GM12878 (cell line): ENCODE measurements around the gene ZNF883. TPM values are rescaled to one million over a fixed set of nuclear protein-coding genes. Genes with fewer than 3 reads are reported as not detected.

Experiments
- ATF3 ChIP-seq: IDR thresholded peaks from 2 replicates; pipeline ENCODE4 v1.6.1; 2011; ENCODE audit warnings: low read depth, mild to moderate bottlenecking, low read length, moderate library complexity, borderline replicate concordance; ENCODE audit errors: extremely low read depth
- PML ChIP-seq: IDR thresholded peaks from 2 replicates; pipeline ENCODE4 v1.6.1; 2012; ENCODE audit warnings: low read length, inconsistent platforms
- ZBTB4 ChIP-seq: fragments of 450-650 bp; formaldehyde crosslinking; IDR thresholded peaks from 2 replicates; pipeline ENCODE4 v1.4.0; 2022; ENCODE audit warnings: mild to moderate bottlenecking, moderate library complexity
- polyA plus RNA-seq, 11 experiments: library from polyadenylated mRNA; depleted of rRNA in 4 of 11; unstranded in 6 of 11; stranded (reverse) in 5 of 11; fragments of >200 nt; fragmentation: Nextera tagmentation in 4 of 11; fragmentation: Illumina TruSeq in 1 of 11; extraction: Ambion mirVana in 4 of 11; extraction: Trizol in 1 of 11; gene quantifications; 1 replicate in 1 of 11; 2 replicates in 10 of 11; pipeline versions ENCODE4 v1.2.1 to v1.2.3, GENCODE V29; 2011 to 2016; ENCODE audit warnings: inconsistent platforms in 2 of 11, missing spikeins in 2 of 11, low read depth in 1 of 11
- total RNA-seq, 4 experiments: library from RNA; depleted of rRNA in 3 of 4; stranded (reverse); fragments of >200 nt in 3 of 4; fragmentation: Illumina TruSeq in 1 of 4; extraction: Trizol in 1 of 4; gene quantifications; 2 replicates each; pipeline versions ENCODE4 v1.2.1 to v1.2.3, GENCODE V29; 2013 to 2021
- TF ChIP-seq, protein P1 (sequence below): IDR thresholded peaks from 2 replicates; pipeline ENCODE4 v1.6.1; 2012; ENCODE audit warnings: improper control_type of control experiment, low read depth, low read length; ENCODE audit not compliant: insufficient replicate concordance

Gene ZNF883
- total and polyA plus RNA-seq, 10 of the 15 experiments (the other 5 are each of a cell fraction or from before 2014, with no cell fraction given), result 0.10 to 0.72 (median 0.25) TPM

DNA sequence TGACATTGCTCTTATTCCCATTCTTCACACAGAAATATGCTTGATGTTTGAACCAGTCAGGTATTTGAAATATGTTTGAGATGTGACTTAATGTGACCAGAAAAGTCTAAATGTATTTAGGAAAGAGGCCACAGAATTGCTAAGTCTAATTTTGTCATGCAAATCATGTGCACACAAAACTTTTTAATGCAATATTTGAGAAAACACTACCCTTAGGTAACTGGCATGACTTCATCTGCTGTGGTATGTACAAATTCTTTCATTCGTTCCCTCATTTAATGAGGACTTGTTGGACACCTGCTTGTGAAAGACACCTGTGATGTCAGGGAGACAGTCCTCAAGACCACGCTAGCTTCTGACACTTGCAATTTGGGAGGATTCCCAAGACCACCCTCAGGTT lies 100.3 kb downstream of the ZNF883 start (continued):
- TF ChIP-seq, protein P1, sequence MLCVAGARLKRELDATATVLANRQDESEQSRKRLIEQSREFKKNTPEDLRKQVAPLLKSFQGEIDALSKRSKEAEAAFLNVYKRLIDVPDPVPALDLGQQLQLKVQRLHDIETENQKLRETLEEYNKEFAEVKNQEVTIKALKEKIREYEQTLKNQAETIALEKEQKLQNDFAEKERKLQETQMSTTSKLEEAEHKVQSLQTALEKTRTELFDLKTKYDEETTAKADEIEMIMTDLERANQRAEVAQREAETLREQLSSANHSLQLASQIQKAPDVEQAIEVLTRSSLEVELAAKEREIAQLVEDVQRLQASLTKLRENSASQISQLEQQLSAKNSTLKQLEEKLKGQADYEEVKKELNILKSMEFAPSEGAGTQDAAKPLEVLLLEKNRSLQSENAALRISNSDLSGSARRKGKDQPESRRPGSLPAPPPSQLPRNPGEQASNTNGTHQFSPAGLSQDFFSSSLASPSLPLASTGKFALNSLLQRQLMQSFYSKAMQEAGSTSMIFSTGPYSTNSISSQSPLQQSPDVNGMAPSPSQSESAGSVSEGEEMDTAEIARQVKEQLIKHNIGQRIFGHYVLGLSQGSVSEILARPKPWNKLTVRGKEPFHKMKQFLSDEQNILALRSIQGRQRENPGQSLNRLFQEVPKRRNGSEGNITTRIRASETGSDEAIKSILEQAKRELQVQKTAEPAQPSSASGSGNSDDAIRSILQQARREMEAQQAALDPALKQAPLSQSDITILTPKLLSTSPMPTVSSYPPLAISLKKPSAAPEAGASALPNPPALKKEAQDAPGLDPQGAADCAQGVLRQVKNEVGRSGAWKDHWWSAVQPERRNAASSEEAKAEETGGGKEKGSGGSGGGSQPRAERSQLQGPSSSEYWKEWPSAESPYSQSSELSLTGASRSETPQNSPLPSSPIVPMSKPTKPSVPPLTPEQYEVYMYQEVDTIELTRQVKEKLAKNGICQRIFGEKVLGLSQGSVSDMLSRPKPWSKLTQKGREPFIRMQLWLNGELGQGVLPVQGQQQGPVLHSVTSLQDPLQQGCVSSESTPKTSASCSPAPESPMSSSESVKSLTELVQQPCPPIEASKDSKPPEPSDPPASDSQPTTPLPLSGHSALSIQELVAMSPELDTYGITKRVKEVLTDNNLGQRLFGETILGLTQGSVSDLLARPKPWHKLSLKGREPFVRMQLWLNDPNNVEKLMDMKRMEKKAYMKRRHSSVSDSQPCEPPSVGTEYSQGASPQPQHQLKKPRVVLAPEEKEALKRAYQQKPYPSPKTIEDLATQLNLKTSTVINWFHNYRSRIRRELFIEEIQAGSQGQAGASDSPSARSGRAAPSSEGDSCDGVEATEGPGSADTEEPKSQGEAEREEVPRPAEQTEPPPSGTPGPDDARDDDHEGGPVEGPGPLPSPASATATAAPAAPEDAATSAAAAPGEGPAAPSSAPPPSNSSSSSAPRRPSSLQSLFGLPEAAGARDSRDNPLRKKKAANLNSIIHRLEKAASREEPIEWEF, result no peak
- no peak for TF ChIP-seq PML
- TF ChIP-seq ATF3, result no peak
- TF ChIP-seq ZBTB4 (CRISPR knock-in tag), result no peak

Other genes starting within 250 kb of the ZNF883 start
- not detected in 2 replicates for gene SLC46A2, start 121.3 kb downstream of the ZNF883 start, total RNA-seq (2014; rRNA removed)
- not detected in 2 replicates for gene SLC46A2, start 121.3 kb downstream of the ZNF883 start, total RNA-seq (2014; rRNA removed; fragmentation: Illumina TruSeq; extraction: Trizol)
- not detected in 2 replicates for gene SLC46A2, start 121.3 kb downstream of the ZNF883 start, total RNA-seq (2021)
- not detected in 2 replicates for gene SLC46A2, start 121.3 kb downstream of the ZNF883 start, polyA plus RNA-seq (2011; rRNA removed)
- gene SLC46A2, start 121.3 kb downstream of the ZNF883 start, polyA plus RNA-seq (2014; fragmentation: Illumina TruSeq; extraction: Trizol), result not detected in 2 replicates
- not detected for gene SLC46A2, start 121.3 kb downstream of the ZNF883 start, polyA plus RNA-seq (2014; fragmentation: Nextera tagmentation; extraction: Ambion mirVana)
- not detected in 2 replicates for gene SLC46A2, start 121.3 kb downstream of the ZNF883 start, polyA plus RNA-seq (2014; rRNA removed)
- not detected for gene SLC46A2, start 121.3 kb downstream of the ZNF883 start, polyA plus RNA-seq (2016; fragmentation: Nextera tagmentation; extraction: Ambion mirVana)
- gene ZFP37, start 44.5 kb upstream of the ZNF883 start, total RNA-seq (2014; rRNA removed), result 0.79 and 1.3 TPM in 2 replicates
- 1.7 and 2.3 TPM in 2 replicates for gene ZFP37, start 44.5 kb upstream of the ZNF883 start, total RNA-seq (2014; rRNA removed; fragmentation: Illumina TruSeq; extraction: Trizol)
- 1.3 and 1.6 TPM in 2 replicates for gene ZFP37, start 44.5 kb upstream of the ZNF883 start, total RNA-seq (2021)
- gene ZFP37, start 44.5 kb upstream of the ZNF883 start, polyA plus RNA-seq (2011; rRNA removed), result not detected in 2 replicates
- 1.4 and 2.3 TPM in 2 replicates for gene ZFP37, start 44.5 kb upstream of the ZNF883 start, polyA plus RNA-seq (2014; fragmentation: Illumina TruSeq; extraction: Trizol)
- gene ZFP37, start 44.5 kb upstream of the ZNF883 start, polyA plus RNA-seq (2014; fragmentation: Nextera tagmentation; extraction: Ambion mirVana), result under 1 TPM; 0.47 to 0.60 TPM
- gene ZFP37, start 44.5 kb upstream of the ZNF883 start, polyA plus RNA-seq (2014; rRNA removed), result 0.66 and 0.81 TPM in 2 replicates
- 1 to 10 TPM; 1.4 to 1.6 TPM for gene ZFP37, start 44.5 kb upstream of the ZNF883 start, polyA plus RNA-seq (2016; fragmentation: Nextera tagmentation; extraction: Ambion mirVana)
- gene SLC31A2, start 138.8 kb upstream of the ZNF883 start, total RNA-seq (2014; rRNA removed), result 0.40 and 1.2 TPM in 2 replicates
- 0.64 and 0.89 TPM in 2 replicates for gene SLC31A2, start 138.8 kb upstream of the ZNF883 start, total RNA-seq (2014; rRNA removed; fragmentation: Illumina TruSeq; extraction: Trizol)
- 0.74 and 0.97 TPM in 2 replicates for gene SLC31A2, start 138.8 kb upstream of the ZNF883 start, total RNA-seq (2021)
- 0.86 and 1.1 TPM in 2 replicates for gene SLC31A2, start 138.8 kb upstream of the ZNF883 start, polyA plus RNA-seq (2011; rRNA removed)
- gene SLC31A2, start 138.8 kb upstream of the ZNF883 start, polyA plus RNA-seq (2014; fragmentation: Illumina TruSeq; extraction: Trizol), result 1.1 and 1.3 TPM in 2 replicates
- gene SLC31A2, start 138.8 kb upstream of the ZNF883 start, polyA plus RNA-seq (2014; fragmentation: Nextera tagmentation; extraction: Ambion mirVana), result 1 to 10 TPM in 1 of 2 experiments, under 1 TPM in 1; 0.09 to 1.0 TPM
- 0.60 and 0.64 TPM in 2 replicates for gene SLC31A2, start 138.8 kb upstream of the ZNF883 start, polyA plus RNA-seq (2014; rRNA removed)
- gene SLC31A2, start 138.8 kb upstream of the ZNF883 start, polyA plus RNA-seq (2016; fragmentation: Nextera tagmentation; extraction: Ambion mirVana), result 1 to 10 TPM in 1 of 2 experiments, under 1 TPM in 1; 0.79 to 1.9 TPM
- 21.7 and 22.8 TPM in 2 replicates for gene FKBP15, start 209.1 kb upstream of the ZNF883 start, total RNA-seq (2014; rRNA removed)
- 20.1 and 20.4 TPM in 2 replicates for gene FKBP15, start 209.1 kb upstream of the ZNF883 start, total RNA-seq (2014; rRNA removed; fragmentation: Illumina TruSeq; extraction: Trizol)
- gene FKBP15, start 209.1 kb upstream of the ZNF883 start, total RNA-seq (2021), result 22.1 and 26.6 TPM in 2 replicates
- gene FKBP15, start 209.1 kb upstream of the ZNF883 start, polyA plus RNA-seq (2011; rRNA removed), result 43.0 and 53.4 TPM in 2 replicates
- gene FKBP15, start 209.1 kb upstream of the ZNF883 start, polyA plus RNA-seq (2014; fragmentation: Illumina TruSeq; extraction: Trizol), result 25.6 and 26.7 TPM in 2 replicates
- 1 to 10 TPM; 5.0 to 8.2 TPM for gene FKBP15, start 209.1 kb upstream of the ZNF883 start, polyA plus RNA-seq (2014; fragmentation: Nextera tagmentation; extraction: Ambion mirVana)
- 18.8 and 20.5 TPM in 2 replicates for gene FKBP15, start 209.1 kb upstream of the ZNF883 start, polyA plus RNA-seq (2014; rRNA removed)
- 10 to 100 TPM; 21.1 to 21.3 TPM for gene FKBP15, start 209.1 kb upstream of the ZNF883 start, polyA plus RNA-seq (2016; fragmentation: Nextera tagmentation; extraction: Ambion mirVana)
- 8.9 and 9.4 TPM in 2 replicates for gene SLC31A1, start 209.4 kb upstream of the ZNF883 start, total RNA-seq (2014; rRNA removed)
- 12.4 and 12.6 TPM in 2 replicates for gene SLC31A1, start 209.4 kb upstream of the ZNF883 start, total RNA-seq (2014; rRNA removed; fragmentation: Illumina TruSeq; extraction: Trizol)
- 11.5 and 12.0 TPM in 2 replicates for gene SLC31A1, start 209.4 kb upstream of the ZNF883 start, total RNA-seq (2021)
- gene SLC31A1, start 209.4 kb upstream of the ZNF883 start, polyA plus RNA-seq (2011; rRNA removed), result 16.2 and 17.6 TPM in 2 replicates
- 16.0 and 18.4 TPM in 2 replicates for gene SLC31A1, start 209.4 kb upstream of the ZNF883 start, polyA plus RNA-seq (2014; fragmentation: Illumina TruSeq; extraction: Trizol)
- gene SLC31A1, start 209.4 kb upstream of the ZNF883 start, polyA plus RNA-seq (2014; fragmentation: Nextera tagmentation; extraction: Ambion mirVana), result 10 to 100 TPM in 1 of 2 experiments, 1 to 10 TPM in 1; 7.3 to 10.0 TPM
- gene SLC31A1, start 209.4 kb upstream of the ZNF883 start, polyA plus RNA-seq (2014; rRNA removed), result 10.0 and 10.7 TPM in 2 replicates
- gene SLC31A1, start 209.4 kb upstream of the ZNF883 start, polyA plus RNA-seq (2016; fragmentation: Nextera tagmentation; extraction: Ambion mirVana), result 10 to 100 TPM in 1 of 2 experiments, 1 to 10 TPM in 1; 9.4 to 11.0 TPM